MV-4-11 (cell line): ENCODE measurements around the gene EHD1.

Source experiments
- DNase-seq: peaks from one replicate; lab custom pipeline; 2025; lab: John Stamatoyannopoulos, UW

The EHD1 gene

DNA sequence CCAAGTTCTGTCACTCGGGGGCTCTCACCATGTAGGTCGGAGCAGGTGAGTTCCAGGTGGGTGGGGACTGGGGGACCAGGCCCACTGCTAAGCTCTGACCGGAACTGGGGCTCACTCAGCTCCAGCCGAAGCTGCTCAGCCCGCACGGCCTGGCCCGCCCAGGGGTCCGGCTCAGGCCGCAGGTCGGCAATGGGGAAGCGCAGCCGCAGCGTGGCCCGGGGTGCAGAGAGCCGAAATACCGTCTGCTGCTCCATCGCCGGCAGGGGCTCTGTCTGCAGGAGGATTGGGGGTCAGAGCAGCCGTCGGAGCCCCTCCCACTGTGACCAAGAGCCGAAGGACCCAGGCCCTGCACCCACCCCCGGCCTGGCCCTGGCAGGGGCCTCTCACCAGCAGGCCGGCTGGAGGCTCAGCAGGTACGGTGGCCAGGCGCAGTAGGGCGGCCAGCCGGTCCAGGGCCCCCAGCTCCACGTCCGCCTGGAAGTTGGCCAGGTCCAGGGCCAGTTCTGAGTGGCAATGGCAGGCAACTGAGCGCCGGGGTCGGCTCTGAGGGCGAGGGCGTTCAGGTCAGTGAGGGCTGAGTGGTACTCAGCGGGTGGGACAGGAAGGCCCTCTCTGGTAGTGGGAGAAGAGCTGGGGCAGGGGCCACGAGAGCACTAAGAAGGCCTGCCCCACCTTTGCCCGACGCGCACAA lies 31.4 kb upstream of the EHD1 start:
- DNase-seq, result no peak

- no peak for DNase-seq
Measured at GRCh38 chr11:64908766-64909165, 30.3 kb upstream of the EHD1 start.

GRCh38 chr11:64906314-64906635 lies 27.9 kb upstream of the EHD1 start:
- DNase-seq, result no peak

GRCh38 chr11:64905516-64906313 lies 27.3 kb upstream of the EHD1 start:
- DNase-seq, result no peak

DNA sequence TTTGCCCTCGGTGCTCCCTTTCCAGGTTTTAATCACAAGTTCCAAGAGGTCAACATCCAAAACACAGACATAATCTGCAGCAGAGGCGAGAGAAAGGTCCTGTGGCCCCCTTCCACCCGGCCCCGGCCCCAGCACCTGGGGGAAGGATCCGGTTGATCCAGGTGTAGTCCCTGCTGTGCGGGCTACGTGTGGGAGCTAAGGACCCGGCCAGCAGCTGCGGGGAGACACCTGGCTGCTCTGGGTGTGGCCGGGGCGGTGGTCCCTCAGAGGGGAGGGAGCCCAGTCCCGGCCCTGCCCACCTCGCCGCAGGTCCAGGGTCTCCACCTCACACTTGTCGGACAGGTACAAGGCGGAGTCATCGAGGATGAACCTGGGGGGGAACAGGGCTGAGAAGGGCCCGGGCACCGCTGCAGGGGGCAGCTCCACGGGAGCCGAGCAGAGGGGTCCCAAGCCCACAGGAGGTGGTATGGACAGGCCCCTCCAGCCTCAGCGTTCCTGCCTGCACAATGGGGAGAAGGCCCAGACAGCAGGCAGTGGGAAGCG lies 24.9 kb upstream of the EHD1 start:
- no peak for DNase-seq

DNA sequence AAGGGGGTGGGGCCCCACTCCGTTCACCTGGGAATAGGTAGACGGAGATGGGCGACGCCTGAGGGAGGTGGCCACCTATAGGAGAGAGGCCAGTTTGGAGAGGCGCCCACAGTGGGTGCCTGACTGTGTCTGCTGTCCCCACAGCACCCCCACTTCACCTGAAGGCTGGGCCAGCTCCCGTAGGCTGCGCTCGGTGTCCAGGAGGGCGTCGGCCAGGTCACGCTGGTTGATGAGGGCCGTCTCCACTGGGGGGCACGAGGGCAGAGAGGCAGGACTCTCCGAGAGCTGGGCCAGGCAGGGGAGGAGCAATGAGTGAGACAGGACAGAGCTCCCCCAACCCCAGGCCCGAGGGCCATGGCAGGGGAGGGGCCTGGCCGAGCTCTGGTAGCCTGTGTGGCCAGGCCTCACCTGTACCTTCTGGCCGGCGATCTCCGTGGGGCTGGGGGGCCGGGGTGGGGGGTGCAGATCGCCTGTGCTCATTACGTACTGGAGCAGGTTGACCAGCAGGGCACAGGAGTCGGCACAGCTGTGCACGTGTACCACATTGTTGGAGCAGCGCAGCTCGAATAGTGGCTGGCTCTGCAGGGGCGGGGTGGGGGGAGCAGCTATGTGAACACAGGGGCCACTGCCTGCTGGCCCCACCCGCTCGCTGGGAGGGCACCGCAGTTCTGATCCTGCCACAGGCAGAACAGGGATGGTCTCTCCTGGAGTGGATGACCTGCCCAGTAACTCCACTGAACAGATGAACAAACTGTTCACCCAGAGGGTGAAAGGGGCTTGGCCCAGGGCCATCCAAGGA lies 23.9 kb upstream of the EHD1 start:
- DNase-seq, result no peak

- no peak for DNase-seq
Measured at GRCh38 chr11:64900774-64901173, 22.4 kb upstream of the EHD1 start.

DNA sequence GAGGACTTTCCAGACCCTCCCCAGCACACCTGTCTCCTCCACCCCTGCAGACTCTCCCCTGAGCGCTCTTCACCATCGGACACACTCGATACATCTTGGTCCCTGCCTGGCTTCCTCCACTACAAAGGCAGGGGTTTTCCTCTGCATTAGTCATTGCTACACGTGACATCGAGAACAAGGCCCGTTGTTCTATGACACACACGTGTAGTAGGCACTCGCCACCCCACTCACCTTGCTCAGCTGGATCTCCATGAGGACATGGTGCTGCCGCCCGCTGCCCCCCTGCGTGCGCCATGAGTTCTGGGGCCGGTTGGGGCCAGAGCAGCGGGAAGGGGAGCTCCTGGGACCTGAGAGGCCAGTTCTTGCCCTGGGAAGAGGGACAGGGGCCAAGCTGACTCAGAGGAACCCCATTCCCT lies 21.9 kb upstream of the EHD1 start:
- no peak for DNase-seq

GRCh38 chr11:64898541-64898940 lies 20.1 kb upstream of the EHD1 start:
- DNase-seq, result no peak

DNA sequence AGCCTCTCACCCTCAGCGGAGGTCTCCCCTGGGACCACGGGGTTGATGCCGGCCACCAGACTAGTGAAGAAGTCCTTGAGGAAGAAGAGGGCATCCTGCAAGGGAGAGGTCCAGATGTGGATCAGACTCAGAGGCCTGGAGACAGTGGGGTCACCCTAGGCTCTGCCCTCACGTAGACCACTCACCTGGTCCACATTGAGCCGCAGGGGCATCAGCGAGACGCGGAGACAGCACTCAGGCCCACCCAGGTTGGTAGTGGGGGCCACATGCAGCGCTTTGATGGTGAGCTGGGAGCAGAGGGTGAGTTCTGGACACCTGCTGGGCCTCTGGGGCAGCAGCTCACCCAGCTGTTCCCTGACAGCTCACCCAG lies 19.6 kb upstream of the EHD1 start:
- DNase-seq, result no peak

DNA sequence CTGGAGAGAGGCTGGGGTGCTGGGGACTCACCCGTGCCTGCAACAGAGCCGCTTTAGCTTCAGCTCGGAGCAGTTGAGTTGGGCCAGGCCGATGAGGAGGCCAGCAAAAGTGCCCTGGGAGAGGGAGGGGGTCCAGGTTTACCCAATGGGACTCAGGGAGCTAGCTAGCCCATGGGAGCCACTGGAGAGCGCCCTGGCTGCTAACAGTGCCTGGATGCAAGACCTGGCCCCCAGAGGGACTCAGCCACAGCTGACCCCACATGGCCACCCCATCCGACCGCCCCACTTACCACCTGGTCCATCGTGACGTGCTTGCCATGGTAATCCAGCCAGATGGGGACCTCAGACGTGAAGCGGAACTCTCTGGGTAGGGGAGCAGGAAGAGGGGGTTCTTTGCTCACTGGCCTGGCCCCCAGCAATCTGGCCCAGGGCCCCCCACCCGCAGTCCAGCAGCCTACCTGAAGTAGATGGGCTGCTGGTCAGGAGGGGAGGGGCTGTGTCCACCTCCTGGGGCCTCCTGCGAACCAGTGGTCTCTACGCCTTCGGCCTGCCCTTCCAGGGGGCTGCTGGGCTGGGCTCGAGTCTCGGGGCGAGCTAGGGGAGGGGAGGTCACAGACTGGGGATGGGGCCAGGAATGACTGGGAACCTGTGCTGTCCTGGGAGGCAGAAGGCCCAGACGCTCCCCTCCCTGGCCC lies 19.1 kb upstream of the EHD1 start:
- no peak for DNase-seq

DNA sequence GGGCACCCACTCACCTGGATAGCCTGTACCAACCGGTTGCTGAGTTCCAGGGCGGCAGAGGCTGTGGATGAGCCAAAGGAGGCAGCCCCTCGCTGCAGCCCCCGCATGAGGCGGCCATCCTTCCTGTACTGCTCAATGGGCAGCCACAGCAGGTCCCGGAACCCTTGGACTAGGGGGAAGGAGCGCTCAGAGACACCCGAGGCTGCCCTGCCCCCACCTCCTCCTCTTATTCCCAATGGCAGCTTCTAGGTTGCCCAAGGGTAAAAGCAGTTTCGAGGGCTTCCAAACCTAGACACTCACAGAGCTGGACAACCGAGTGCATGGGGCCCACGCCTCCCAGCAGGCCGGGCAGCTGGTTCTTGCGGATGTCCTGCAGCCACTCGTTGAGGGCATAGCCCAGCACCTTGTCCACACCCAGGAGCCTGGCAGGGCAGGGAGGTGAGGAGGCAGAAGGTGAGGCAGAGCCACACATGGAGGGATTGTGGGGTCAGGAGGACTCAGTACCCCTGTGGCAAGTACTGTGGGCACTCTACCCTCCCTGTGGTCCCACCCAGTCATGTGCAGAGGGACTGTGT lies 18.1 kb upstream of the EHD1 start:
- DNase-seq, result no peak

DNA sequence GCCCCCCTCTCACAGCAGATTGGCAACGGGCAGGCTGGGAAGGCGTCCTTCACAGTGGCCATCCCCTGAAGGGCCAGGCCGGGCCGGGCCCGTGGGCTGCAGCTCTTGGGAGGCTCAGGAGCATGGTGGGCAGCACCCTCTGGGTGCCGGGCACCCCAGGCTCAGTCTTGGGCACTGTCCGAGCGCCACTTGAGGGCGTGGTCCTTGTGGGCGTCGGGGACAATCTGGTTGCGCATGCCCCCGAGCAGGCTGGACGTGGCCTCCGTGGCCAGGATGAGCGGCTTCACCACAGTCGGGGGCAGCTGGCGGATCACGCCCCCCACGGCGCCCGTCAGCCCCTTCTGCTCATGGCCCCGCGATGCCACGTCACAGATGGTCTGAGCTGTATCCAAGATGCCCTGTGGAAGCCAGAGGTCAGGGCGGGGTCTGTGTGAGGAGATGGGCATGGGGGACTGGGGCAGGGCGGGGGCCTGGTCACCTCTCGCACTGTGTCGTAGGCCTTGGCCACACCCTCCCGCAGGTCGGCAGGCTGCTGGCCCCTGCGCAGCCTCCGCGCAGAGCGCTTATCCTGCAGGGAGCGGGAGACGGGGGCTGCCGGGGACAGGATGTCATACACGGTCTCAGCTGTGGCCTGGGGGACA lies 16.5 kb upstream of the EHD1 start:
- DNase-seq, result no peak

GRCh38 chr11:64894070-64894811 lies 15.8 kb upstream of the EHD1 start:
- DNase-seq, result peak; percentile 67

DNA sequence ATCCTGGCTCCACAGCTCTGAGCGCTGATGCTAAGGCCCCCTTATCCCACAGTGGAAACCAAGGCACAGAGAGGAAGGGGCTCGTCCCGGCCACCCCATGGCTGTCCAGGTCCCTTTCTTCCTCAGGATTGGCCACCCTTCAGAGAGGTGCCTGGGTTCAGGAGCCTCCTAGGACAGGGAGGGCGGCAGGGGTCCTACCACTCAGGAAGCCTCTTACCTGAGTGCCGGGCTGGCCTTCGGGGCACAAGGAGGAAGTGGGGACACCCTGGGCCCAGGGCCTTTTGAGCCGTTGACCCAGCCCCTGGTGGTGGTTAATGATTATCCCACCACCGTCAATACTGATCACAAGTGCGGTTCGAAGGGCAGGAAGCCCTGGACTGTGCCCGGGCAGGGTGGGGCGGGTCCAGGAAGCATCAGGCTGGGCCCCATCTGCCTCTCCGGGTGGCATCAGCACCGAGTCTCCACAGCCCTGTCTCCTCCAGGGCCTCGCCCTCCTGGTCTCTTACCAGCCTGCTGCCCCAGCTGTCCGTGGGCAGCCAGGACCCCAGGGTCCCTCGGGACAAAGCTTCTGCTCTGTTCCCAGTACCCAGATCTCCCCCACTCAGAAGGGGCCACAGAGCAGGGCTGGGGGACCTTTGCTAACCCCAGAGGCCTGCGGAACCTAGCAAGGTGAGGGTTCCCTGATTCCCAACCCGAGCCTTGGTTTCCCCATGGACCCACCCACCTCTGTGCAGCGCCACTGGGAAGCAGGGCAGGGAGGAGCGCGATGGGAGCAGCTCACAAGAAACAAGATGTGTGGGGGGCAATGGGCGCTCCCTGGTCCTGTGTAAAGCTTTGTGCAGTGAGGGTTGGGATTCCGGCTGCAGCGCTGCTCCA lies 15.0 kb upstream of the EHD1 start:
- DNase-seq, result no peak

- no peak for DNase-seq
Measured at GRCh38 chr11:64892838-64893193, 14.4 kb upstream of the EHD1 start.

GRCh38 chr11:64892411-64892831 lies 14.0 kb upstream of the EHD1 start:
- no peak for DNase-seq

DNA sequence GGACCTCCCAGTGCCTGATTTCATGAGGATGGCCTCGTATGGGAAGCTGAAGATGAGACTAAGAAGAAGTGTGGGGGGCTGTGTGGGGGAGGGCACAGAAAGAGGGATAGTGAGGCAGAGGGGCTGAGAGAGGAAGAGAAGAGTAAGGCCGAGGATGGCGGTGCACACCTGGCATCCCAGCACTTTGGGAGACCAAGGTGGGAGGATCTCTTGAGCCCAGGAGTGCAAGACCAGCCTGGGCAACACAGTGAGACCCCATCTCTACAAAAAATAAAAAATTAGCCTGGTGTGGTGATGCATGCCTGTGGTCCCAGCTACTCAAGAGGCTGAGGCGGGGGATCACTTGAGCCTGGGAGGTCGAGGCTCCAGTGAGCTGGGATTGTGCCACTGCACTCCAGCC lies 13.5 kb upstream of the EHD1 start:
- no peak for DNase-seq

GRCh38 chr11:64891215-64891848 lies 12.9 kb upstream of the EHD1 start:
- DNase-seq, result no peak
